Measurements from ENCODE around the gene UNC5A.

The UNC5A gene

DNA sequence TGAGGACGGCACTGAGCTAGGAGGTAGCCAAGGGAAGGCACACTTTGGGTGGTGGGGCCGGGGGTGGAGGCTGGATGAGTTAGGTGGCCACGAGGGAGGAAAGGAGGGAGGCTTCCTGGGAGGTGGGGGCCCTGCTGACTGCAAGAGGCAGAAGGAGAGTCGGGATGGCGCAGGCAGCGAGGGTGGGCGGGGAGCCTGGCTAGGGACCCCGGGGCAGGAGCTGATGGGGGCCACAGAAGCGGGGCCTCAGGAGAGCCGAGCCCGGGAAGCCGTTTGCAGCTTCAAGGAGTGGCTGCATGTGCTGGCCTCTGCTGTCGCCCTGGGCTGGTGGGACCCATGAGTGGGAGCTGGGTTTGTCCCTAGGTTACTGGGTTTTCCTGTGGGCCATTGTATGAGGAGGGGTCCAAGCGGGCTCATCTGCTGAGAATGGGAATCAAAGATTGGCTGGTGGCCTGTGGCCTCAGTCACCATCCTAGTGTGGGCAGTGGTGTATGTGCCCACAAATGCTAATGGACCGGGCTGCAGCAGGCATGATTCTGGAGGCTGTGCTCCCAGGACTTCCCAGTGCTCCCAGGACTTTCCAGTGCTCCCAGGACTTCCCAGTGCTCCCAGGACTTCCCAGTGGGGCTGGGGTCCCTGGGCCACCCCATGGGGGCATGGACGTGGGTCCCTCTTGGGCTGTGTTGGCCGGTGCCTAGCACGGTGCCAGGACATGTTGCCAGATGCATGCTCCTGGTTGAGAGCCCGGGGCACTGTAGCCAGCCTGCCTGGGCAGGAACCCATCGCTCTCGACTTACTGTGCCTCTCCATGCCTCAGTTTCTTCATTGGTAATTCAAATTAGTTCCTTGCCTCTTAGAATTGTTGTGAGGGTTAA, 40.2 kb downstream of the UNC5A start:
- TF ChIP-seq ELF4 (IDR thresholded peaks at IDR 0.05) (no peak), FOXA1 (IDR thresholded peaks at IDR 0.05) (no peak)
- CTCF ChIA-PET = interaction anchor here (0.7 kb wide), 1 partner anchor 190 kb away, joined by 4 read pairs; no protein-coding TSS in a partner anchor
- POLR2A ChIA-PET = no interaction called here
- DNase-seq (ENCODE audit: extremely low spot score) = no peak

DNA sequence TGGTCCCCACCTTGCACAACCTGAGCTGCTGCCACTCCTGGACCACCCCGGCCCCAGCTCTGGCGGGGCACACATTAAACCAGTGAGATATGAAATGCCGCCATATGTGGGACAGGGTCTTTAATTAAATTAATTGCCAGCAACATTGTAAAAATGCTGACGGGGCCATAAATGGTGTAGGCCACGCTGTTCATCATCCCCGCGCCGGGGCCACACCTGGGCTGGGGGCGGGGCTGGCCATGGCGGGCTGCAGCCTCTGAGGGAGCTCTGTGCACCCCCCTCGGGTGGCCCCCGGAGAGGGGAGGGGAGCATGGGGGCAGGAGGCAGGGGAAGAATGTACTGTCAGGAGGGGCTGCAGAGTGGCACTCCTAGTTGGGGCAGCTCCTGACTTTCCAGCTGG, 41.0 kb downstream of the UNC5A start:
- no peak for DNase-seq (ENCODE audit: extremely low spot score)
- TF ChIP-seq HDGF (IDR thresholded peaks at IDR 0.05; ENCODE audit: borderline replicate concordance) (no peak), ARNT (IDR thresholded peaks at IDR 0.05) (no peak), NFRKB (IDR thresholded peaks at IDR 0.05) (no peak), FOXK2 (IDR thresholded peaks at IDR 0.05) (no peak), CTBP1 (IDR thresholded peaks at IDR 0.05; ENCODE audit: borderline replicate concordance) (no peak), SP1 (IDR thresholded peaks at IDR 0.05) (no peak), SUZ12 (IDR thresholded peaks at IDR 0.05) (no peak), FOXA1 (IDR thresholded peaks at IDR 0.05) (no peak), BHLHE40 (IDR thresholded peaks at IDR 0.05; ENCODE audit: borderline replicate concordance) (no peak), L3MBTL2 (conservative IDR thresholded peaks at IDR 0.05) (no peak), ZNF384 (IDR thresholded peaks at IDR 0.05) (no peak), TARDBP (IDR thresholded peaks at IDR 0.05) (no peak), ELF4 (IDR thresholded peaks at IDR 0.05) (no peak), LEF1 (IDR thresholded peaks at IDR 0.05; ENCODE audit: borderline replicate concordance) (no peak), FOXM1 (IDR thresholded peaks at IDR 0.05; ENCODE audit: borderline replicate concordance) (no peak)
- TF ChIP-seq, protein P1, sequence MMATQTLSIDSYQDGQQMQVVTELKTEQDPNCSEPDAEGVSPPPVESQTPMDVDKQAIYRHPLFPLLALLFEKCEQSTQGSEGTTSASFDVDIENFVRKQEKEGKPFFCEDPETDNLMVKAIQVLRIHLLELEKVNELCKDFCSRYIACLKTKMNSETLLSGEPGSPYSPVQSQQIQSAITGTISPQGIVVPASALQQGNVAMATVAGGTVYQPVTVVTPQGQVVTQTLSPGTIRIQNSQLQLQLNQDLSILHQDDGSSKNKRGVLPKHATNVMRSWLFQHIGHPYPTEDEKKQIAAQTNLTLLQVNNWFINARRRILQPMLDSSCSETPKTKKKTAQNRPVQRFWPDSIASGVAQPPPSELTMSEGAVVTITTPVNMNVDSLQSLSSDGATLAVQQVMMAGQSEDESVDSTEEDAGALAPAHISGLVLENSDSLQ (IDR thresholded peaks at IDR 0.05) = no peak
- ChIA-PET CTCF (no interaction called here), POLR2A (no interaction called here)

DNA sequence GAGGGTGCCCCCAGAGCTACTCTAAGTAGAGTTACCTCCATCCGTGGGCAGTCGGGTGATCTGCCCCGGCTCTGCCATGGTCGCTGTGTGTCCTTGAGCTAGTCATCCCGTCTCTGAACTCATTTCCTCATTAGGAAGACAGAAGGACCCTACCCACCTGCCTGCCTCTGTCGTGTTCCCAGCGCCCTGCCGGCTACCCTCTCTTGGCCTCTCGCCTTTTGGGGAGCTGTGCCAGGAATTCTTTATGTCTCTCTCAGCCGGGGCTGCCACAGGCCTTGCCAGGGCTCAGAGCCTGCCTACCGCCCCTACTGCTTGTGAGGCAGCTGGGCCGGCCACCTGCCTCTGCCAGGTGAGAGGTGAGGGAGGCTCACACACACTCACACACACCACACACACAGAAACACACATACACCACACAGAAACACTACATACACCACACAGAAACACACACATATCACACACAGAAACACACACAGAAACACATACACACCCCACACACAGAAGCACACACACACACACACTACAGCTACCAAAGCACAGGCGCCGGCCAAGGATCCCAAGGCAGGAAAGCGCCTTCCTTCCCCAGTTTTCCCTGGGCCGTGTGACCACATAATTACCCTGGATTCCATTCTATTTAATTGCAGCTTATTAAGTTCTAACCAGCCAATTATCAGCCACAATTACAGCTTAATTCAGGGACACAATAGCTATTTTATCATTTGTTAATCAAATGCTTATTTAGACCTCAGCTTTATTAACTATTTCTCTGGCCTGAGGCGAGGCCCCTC, 41.7 kb downstream of the UNC5A start:
- TF ChIP-seq ARNT (IDR thresholded peaks at IDR 0.05) (no peak), CTBP1 (IDR thresholded peaks at IDR 0.05; ENCODE audit: borderline replicate concordance) (no peak), FOXA1 (IDR thresholded peaks at IDR 0.05) (no peak), ZNF384 (IDR thresholded peaks at IDR 0.05) (no peak), TARDBP (IDR thresholded peaks at IDR 0.05) (no peak), HDGF (IDR thresholded peaks at IDR 0.05; ENCODE audit: borderline replicate concordance) (no peak), SP1 (IDR thresholded peaks at IDR 0.05) (no peak), L3MBTL2 (conservative IDR thresholded peaks at IDR 0.05) (no peak), BHLHE40 (IDR thresholded peaks at IDR 0.05; ENCODE audit: borderline replicate concordance) (no peak)
- ChIA-PET CTCF (no interaction called here), POLR2A (no interaction called here)
- no peak for DNase-seq (ENCODE audit: extremely low spot score)

DNA sequence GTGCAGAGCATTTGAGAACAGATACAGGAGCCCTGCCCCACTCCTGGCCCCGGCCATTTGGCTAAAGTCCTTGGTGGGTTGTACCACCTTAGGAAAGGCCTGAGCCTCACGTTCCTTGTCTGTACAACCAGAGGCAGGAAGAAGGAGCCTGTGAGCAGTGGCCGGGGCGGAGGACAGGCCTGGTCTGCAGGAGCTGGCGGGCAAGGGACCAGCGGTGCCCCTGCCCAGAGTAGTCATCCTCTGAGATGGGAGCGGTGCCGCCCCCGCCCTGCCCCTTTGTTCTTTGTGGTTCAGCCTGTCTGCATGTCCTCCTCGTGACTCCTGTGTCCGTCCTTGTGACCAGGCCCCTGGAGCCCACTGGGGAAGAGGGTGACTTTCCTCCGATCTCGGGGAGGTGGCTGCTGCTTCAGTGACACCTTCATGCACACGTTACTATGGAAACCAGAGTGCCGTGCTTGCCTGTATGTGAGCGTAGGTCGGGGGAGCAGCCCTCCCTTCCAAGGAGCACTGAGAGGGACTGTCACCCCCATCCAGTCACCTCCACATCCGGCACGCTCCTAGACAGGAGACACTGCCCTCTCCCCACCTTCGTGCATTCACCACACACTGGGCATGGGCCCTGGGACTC, 42.9 kb downstream of the UNC5A start:
- POLR2A ChIA-PET = no interaction called here
- no peak for TF ChIP-seq FOXA1 (IDR thresholded peaks at IDR 0.05)
- TF ChIP-seq L3MBTL2 (conservative IDR thresholded peaks at IDR 0.05) = no peak
- TF ChIP-seq, protein P1 (IDR thresholded peaks at IDR 0.05) = no peak
- no peak for TF ChIP-seq SUZ12 (IDR thresholded peaks at IDR 0.05)
- TF ChIP-seq TARDBP (IDR thresholded peaks at IDR 0.05) = no peak
- no peak for TF ChIP-seq SP1 (IDR thresholded peaks at IDR 0.05)
- no peak for TF ChIP-seq LEF1 (IDR thresholded peaks at IDR 0.05; ENCODE audit: borderline replicate concordance)
- no peak for TF ChIP-seq NFRKB (IDR thresholded peaks at IDR 0.05)
- no peak for TF ChIP-seq CTBP1 (IDR thresholded peaks at IDR 0.05; ENCODE audit: borderline replicate concordance)
- no peak for DNase-seq (ENCODE audit: extremely low spot score)
- CTCF ChIA-PET = no interaction called here

DNA sequence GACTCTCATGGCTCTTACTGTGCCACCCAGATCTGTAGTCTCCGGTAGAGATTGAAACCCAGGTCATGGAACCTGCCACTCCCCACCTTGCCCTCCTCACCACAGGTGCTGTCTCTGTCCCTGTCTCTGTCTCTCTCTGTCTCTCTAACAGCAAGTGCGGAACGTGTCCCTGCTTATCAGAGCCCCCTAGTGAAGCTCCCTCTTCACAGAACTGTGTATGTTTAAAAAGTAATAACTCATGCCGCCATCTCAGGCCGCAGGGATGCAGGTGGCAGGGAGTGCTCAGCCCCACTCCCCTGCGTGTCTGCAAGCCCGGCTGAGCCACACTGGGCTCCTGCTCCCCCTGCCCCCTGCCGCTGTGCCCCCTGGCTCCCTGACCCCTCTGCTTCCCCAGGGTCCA, 43.8 kb downstream of the UNC5A start:
- ChIA-PET POLR2A (no interaction called here), CTCF (interaction anchor here (0.7 kb wide), 1 partner anchor 193 kb away, joined by 5 read pairs; no protein-coding TSS in a partner anchor)
- TF ChIP-seq SP1 (IDR thresholded peaks at IDR 0.05) (no peak), FOXA1 (IDR thresholded peaks at IDR 0.05) (no peak), CTBP1 (IDR thresholded peaks at IDR 0.05; ENCODE audit: borderline replicate concordance) (no peak), ZNF384 (IDR thresholded peaks at IDR 0.05) (no peak), ELF4 (IDR thresholded peaks at IDR 0.05) (no peak), BHLHE40 (IDR thresholded peaks at IDR 0.05; ENCODE audit: borderline replicate concordance) (no peak), ARNT (IDR thresholded peaks at IDR 0.05) (no peak), L3MBTL2 (conservative IDR thresholded peaks at IDR 0.05) (no peak), HDGF (IDR thresholded peaks at IDR 0.05; ENCODE audit: borderline replicate concordance) (no peak), FOXM1 (IDR thresholded peaks at IDR 0.05; ENCODE audit: borderline replicate concordance) (no peak), FOXK2 (IDR thresholded peaks at IDR 0.05) (no peak), NFRKB (IDR thresholded peaks at IDR 0.05) (no peak), LEF1 (IDR thresholded peaks at IDR 0.05; ENCODE audit: borderline replicate concordance) (no peak), SUZ12 (IDR thresholded peaks at IDR 0.05) (no peak), TARDBP (IDR thresholded peaks at IDR 0.05) (no peak)
- TF ChIP-seq, protein P1 (IDR thresholded peaks at IDR 0.05) = no peak
- DNase-seq (ENCODE audit: extremely low spot score) = no peak

Data from HEK293T (cell line).